Right lobe of liver (tissue), 6 donors: ENCODE data around the gene CACNA1F. TPM values are rescaled to one million over a fixed set of nuclear protein-coding genes. Genes with fewer than 3 reads are reported as not detected.

Source experiments
- ATAC-seq, 4 donors: fragments of 200-7000 bp; cut with Tn5 transposase; one replicate each; pipeline ENCODE4 v1.9.1; 2020; ENCODE audit warnings: mild to moderate bottlenecking in 4 of 4, moderate library complexity in 4 of 4
- DNase-seq, 3 donors: peaks; one replicate each; pipeline ENCODE4 v3.0.0-alpha.2; 2020
- H3K27ac ChIP-seq, 3 donors: fragments of 200-600 bp; one replicate each; pipeline ENCODE4 v1.8.0; 2022
- H3K27me3 ChIP-seq, 2 donors: fragments of 200-600 bp; one replicate each; pipeline ENCODE4 v1.8.0; 2022
- H3K36me3 ChIP-seq, 4 donors: fragments of 200-600 bp; sonication (generic) in 1 of 4; one replicate each; pipeline versions ENCODE4 v1.5.1 to v1.8.0; 2017 to 2022; ENCODE audit warnings: control low read depth in 1 of 4
- H3K4me1 ChIP-seq, 4 donors: fragments of 200-600 bp; sonication (generic) in 1 of 4; one replicate each; pipeline versions ENCODE4 v1.5.1 to v1.8.0; 2017 to 2022; ENCODE audit warnings: control low read depth in 1 of 4
- H3K4me3 ChIP-seq, 3 donors: fragments of 200-600 bp; one replicate each; pipeline ENCODE4 v1.8.0; 2022
- H3K9me3 ChIP-seq, 4 donors: fragments of 200-600 bp; sonication (generic) in 1 of 4; one replicate each; pipeline versions ENCODE4 v1.5.1 to v1.8.0; 2017 to 2022; ENCODE audit warnings: control low read depth in 1 of 4
- CTCF ChIP-seq, 4 donors: fragments of 200-600 bp in 3 of 4; fragments of 450-650 bp in 1 of 4; IDR thresholded peaks; one replicate each; pipeline versions ENCODE4 v1.5.1 to v1.8.0; 2016 to 2022; ENCODE audit warnings: antibody characterized with exemption in 4 of 4, mild to moderate bottlenecking in 2 of 4
- POLR2A ChIP-seq: fragments of 450-650 bp; IDR thresholded peaks from one replicate; pipeline ENCODE4 v1.6.1; 2017; ENCODE audit warnings: antibody characterized with exemption, mild to moderate bottlenecking
- WGBS: methylation state at CpG from one replicate; pipeline ENCODE4 v1.1.6; 2018; ENCODE audit warnings: low coverage, low lambda C conversion rate; ENCODE audit not compliant: insufficient coverage; ENCODE audit errors: missing lambda C conversion rate; 5-methylcytosine and 5-hydroxymethylcytosine counted together
- intact Hi-C, 2 donors: fragments of 100-400 bp; cut with DNase I; formaldehyde crosslinking; loops; one replicate each; pipeline versions ENCODE4 v1.11.2 to v1.14.1; 2022
- total RNA-seq, 6 experiments: library from RNA; depleted of rRNA in 2 of 6; stranded (reverse); fragments of >200 nt in 2 of 6; fragmentation: NEBNext Ultra II Directional in 3 of 6; extraction: Animal tissue kit (Norgen Biotek cat#: 25700) in 3 of 6; gene quantifications; one replicate each; pipeline versions ENCODE4 v1.1.0 to v1.2.4, GENCODE V29; 2016 to 2023
- donor health status: DM: no; HTN: yes; CAD: no.
- donor health status: DM: no; HTN: no; CAD: no.
- donor health status: DM: no; HTN: no; CAD: no.
- donor health status: DM: no; HTN: yes; CAD: no.
- donor health status: DM: no; HTN: yes; CAD: no.

CACNA1F gene
- total RNA-seq, 6 experiments from 2014 or later = 0.06 TPM; not detected in 5

GRCh38 chrX:49276671-49277534 is 43.8 kb upstream of the CACNA1F start:
- DNase-seq = no peak
- no peak for ATAC-seq
- WGBS = 60% methylated on average over 15 of the region's 19 CpGs
- no peak for TF ChIP-seq CTCF (IDR thresholded peaks at IDR 0.05)
- no peak for TF ChIP-seq POLR2A
- H3K27me3 ChIP-seq = no peaks in the 10 kb centered on the region
- intact Hi-C loops = no loop called here
- no peaks in the 10 kb centered on the region for H3K9me3 ChIP-seq
- H3K36me3 ChIP-seq = no peaks in the 10 kb centered on the region
- H3K4me3 ChIP-seq = no peak overlapping the region
- no peak overlapping the region for H3K27ac ChIP-seq
- peaks cover 0 to 4% (median 0%) of the 10 kb centered on the region in 4 donors for H3K4me1 ChIP-seq

GRCh38 chrX:49276207-49276606 is 43.1 kb upstream of the CACNA1F start:
- no peaks in the 10 kb centered on the region for H3K36me3 ChIP-seq
- WGBS = 45% methylated on average over 1 of the region's 1 CpG
- no peak overlapping the region for H3K4me3 ChIP-seq
- peaks cover 0 to 7% (median 0%) of the 10 kb centered on the region in 4 donors for H3K4me1 ChIP-seq
- no peaks in the 10 kb centered on the region for H3K27me3 ChIP-seq
- intact Hi-C loops = no loop called here
- DNase-seq = no peak
- no peak overlapping the region for H3K27ac ChIP-seq
- no peak for ATAC-seq
- H3K9me3 ChIP-seq = no peaks in the 10 kb centered on the region
- TF ChIP-seq POLR2A (no peak), CTCF (IDR thresholded peaks at IDR 0.05) (no peak)

- intact Hi-C loops = no loop called here
- DNase-seq (no peak), ATAC-seq (no peak)
- Histone ChIP-seq H3K36me3 (no peaks in the 10 kb centered on the region), H3K9me3 (no peaks in the 10 kb centered on the region), H3K27me3 (no peaks in the 10 kb centered on the region), H3K4me1 (peaks cover 0 to 15% (median 0%) of the 10 kb centered on the region in 4 donors), H3K27ac (no peak overlapping the region), H3K4me3 (no peak overlapping the region)
- 62% methylated on average over 7 of the region's 8 CpGs for WGBS
- TF ChIP-seq POLR2A (no peak), CTCF (IDR thresholded peaks at IDR 0.05) (no peak)
Observed at GRCh38 chrX:49273181-49273727, 40.1 kb upstream of the CACNA1F start.

- Histone ChIP-seq H3K4me3 (no peak overlapping the region), H3K27me3 (no peaks in the 10 kb centered on the region)
Observed at GRCh38 chrX:49272421-49272820, 39.3 kb upstream of the CACNA1F start.

More at GRCh38 chrX:49272421-49272820, 39.3 kb upstream of the CACNA1F start:
- H3K9me3 ChIP-seq = no peaks in the 10 kb centered on the region
- WGBS = 42% methylated on average over 5 of the region's 6 CpGs
- no peak for DNase-seq
- intact Hi-C loops = no loop called here
- no peaks in the 10 kb centered on the region for H3K36me3 ChIP-seq
- ATAC-seq = no peak
- TF ChIP-seq CTCF (IDR thresholded peaks at IDR 0.05) (no peak), POLR2A (no peak)
- H3K27ac ChIP-seq = no peak overlapping the region
- peaks cover 0 to 15% (median 0%) of the 10 kb centered on the region in 4 donors for H3K4me1 ChIP-seq
